DMS 273 treated with DMSO at 0.1 percent for 48 hours (cell line): ENCODE measurements around the gene FBXL14.
A peak's percentile ranks its signal among the peaks of the same experiment; 100 is the strongest.

Source experiments
- DNase-seq: peaks from one replicate; lab custom pipeline; 2025; lab: John Stamatoyannopoulos, UW

The FBXL14 gene

GRCh38 chr12:1533602-1534304, 60.6 kb downstream of the FBXL14 start:
- DNase-seq = no peak

GRCh38 chr12:1533205-1533601, 61.2 kb downstream of the FBXL14 start:
- DNase-seq = no peak

- DNase-seq = no peak
These were observed 61.8 kb downstream of the FBXL14 start for GRCh38 chr12:1532375-1533165.

GRCh38 chr12:1531654-1532374, 62.6 kb downstream of the FBXL14 start:
- no peak for DNase-seq

GRCh38 chr12:1531153-1531653, 63.2 kb downstream of the FBXL14 start:
- DNase-seq = no peak

GRCh38 chr12:1530592-1531152, 63.7 kb downstream of the FBXL14 start:
- DNase-seq = no peak

- no peak for DNase-seq
These were observed 64.4 kb downstream of the FBXL14 start for GRCh38 chr12:1529862-1530591.

GRCh38 chr12:1529228-1529861, 65.0 kb downstream of the FBXL14 start:
- no peak for DNase-seq

- DNase-seq = no peak
These were observed 65.6 kb downstream of the FBXL14 start for GRCh38 chr12:1528791-1529190.

GRCh38 chr12:1527789-1528188, 66.6 kb downstream of the FBXL14 start:
- DNase-seq = no peak

GRCh38 chr12:1525858-1526257, 68.5 kb downstream of the FBXL14 start:
- DNase-seq = no peak

GRCh38 chr12:1523558-1524050, 70.8 kb downstream of the FBXL14 start:
- no peak for DNase-seq

GRCh38 chr12:1523046-1523445, 71.3 kb downstream of the FBXL14 start:
- DNase-seq = no peak

GRCh38 chr12:1519642-1520041, 74.7 kb downstream of the FBXL14 start:
- no peak for DNase-seq

GRCh38 chr12:1518591-1519516, 75.5 kb downstream of the FBXL14 start:
- peak; percentile 34 for DNase-seq

- no peak for DNase-seq
These were observed 76.5 kb downstream of the FBXL14 start for GRCh38 chr12:1517734-1518525.

- DNase-seq = no peak
These were observed 77.4 kb downstream of the FBXL14 start for GRCh38 chr12:1517007-1517406.
